Testis (tissue), 3 donors: ENCODE data around the gene FGGY. TPM values are rescaled to one million over a fixed set of nuclear protein-coding genes. Genes with fewer than 3 reads are reported as not detected.

Experiments
- DNase-seq: peaks from one replicate; pipeline ENCODE4 v3.0.0-alpha.2; 2019
- H3K27ac ChIP-seq, 2 donors: fragments of 200-600 bp; sonication (generic); one replicate each; pipeline ENCODE4 v1.5.1; 2019
- H3K27me3 ChIP-seq: fragments of 200-600 bp; sonication (generic); one replicate; pipeline ENCODE4 v1.5.1; 2019
- H3K36me3 ChIP-seq: fragments of 200-600 bp; sonication (generic); one replicate; pipeline ENCODE4 v1.5.1; 2017; ENCODE audit warnings: low read depth; ENCODE audit errors: missing control alignments
- H3K4me1 ChIP-seq: fragments of 200-600 bp; sonication (generic); one replicate; pipeline ENCODE4 v1.5.1; 2019
- H3K4me3 ChIP-seq, 2 donors: fragments of 200-600 bp; sonication (generic); one replicate each; pipeline ENCODE4 v1.5.1; 2017 to 2019
- H3K9me3 ChIP-seq: fragments of 200-600 bp; sonication (generic); one replicate; pipeline ENCODE4 v1.5.1; 2017
- CTCF ChIP-seq, 3 experiments: fragments of 450-650 bp in 2 of 3; fragments of 200-600 bp in 1 of 3; sonication (generic) in 1 of 3; IDR thresholded peaks; one replicate each; pipeline ENCODE4 v1.5.1; 2016 to 2019; ENCODE audit warnings: antibody characterized with exemption in 3 of 3, mild to moderate bottlenecking in 2 of 3, moderate library complexity in 1 of 3
- POLR2A ChIP-seq: fragments of 450-650 bp; IDR thresholded peaks from one replicate; pipeline ENCODE4 v1.6.1; 2017; ENCODE audit warnings: antibody characterized with exemption, mild to moderate bottlenecking, moderate library complexity
- WGBS, 2 donors: methylation state at CpG; one replicate each; pipeline ENCODE4 v1.1.5; 2018; 5-methylcytosine and 5-hydroxymethylcytosine counted together
- intact Hi-C: fragments of 100-400 bp; cut with DNase I; formaldehyde crosslinking; loops from one replicate; pipeline ENCODE4 v1.15.1; 2023; ENCODE audit warnings: low total_unique reads
- polyA plus RNA-seq: library from polyadenylated mRNA; stranded (reverse); fragments of 350-450 nt; fragmentation: Illumina TruSeq; extraction: RNeasy Lipid Tissue Mini Kit (QIAGEN cat#74804); gene quantifications from one replicate; pipeline ENCODE4 v1.2.3, GENCODE V29; 2014; ENCODE audit warnings: low read depth, low replicate concordance; ENCODE audit not compliant: insufficient read depth
- total RNA-seq, 2 donors: library from RNA; depleted of rRNA; stranded (reverse); fragments of >200 nt; gene quantifications; one replicate each; pipeline ENCODE4 v1.2.3, GENCODE V29; 2016

The FGGY gene
- total and polyA plus RNA-seq, 3 donors from 2014 or later, result 14.6 to 32.8 (median 32.3) TPM

GRCh38 chr1:59564192-59564891, 267.4 kb downstream of the FGGY start:
- H3K4me1 ChIP-seq, result no peaks in the 10 kb centered on the region
- no peaks in the 10 kb centered on the region for H3K9me3 ChIP-seq
- DNase-seq, result no peak
- 76 to 81% methylated on average over 6 of the region's 6 CpGs for WGBS, 2 donors
- TF ChIP-seq CTCF (IDR thresholded peaks at IDR 0.05) (no peak), POLR2A (no peak)
- H3K27me3 ChIP-seq, result no peaks in the 10 kb centered on the region
- no peaks in the 10 kb centered on the region for H3K36me3 ChIP-seq
- intact Hi-C loops, result no loop called here
- H3K4me3 ChIP-seq, result no peak overlapping the region
- no peak overlapping the region for H3K27ac ChIP-seq

- Histone ChIP-seq H3K4me1 (no peaks in the 10 kb centered on the region), H3K9me3 (no peaks in the 10 kb centered on the region), H3K36me3 (no peaks in the 10 kb centered on the region), H3K27me3 (no peaks in the 10 kb centered on the region), H3K27ac (no peak overlapping the region), H3K4me3 (no peak overlapping the region)
- intact Hi-C loops, result no loop called here
- DNase-seq, result no peak
- TF ChIP-seq CTCF (IDR thresholded peaks at IDR 0.05) (no peak), POLR2A (no peak)
- 74 to 76% methylated on average over 5 of the region's 5 CpGs for WGBS, 2 donors
Observed at GRCh38 chr1:59565611-59566410, 268.9 kb downstream of the FGGY start.

- Histone ChIP-seq H3K4me1 (no peaks in the 10 kb centered on the region), H3K27ac (no peak overlapping the region), H3K4me3 (no peak overlapping the region), H3K36me3 (no peaks in the 10 kb centered on the region), H3K27me3 (no peaks in the 10 kb centered on the region), H3K9me3 (no peaks in the 10 kb centered on the region)
- 82 to 86% methylated on average over 6 of the region's 6 CpGs for WGBS, 2 donors
- intact Hi-C loops, result no loop called here
- no peak for TF ChIP-seq POLR2A
- TF ChIP-seq CTCF (IDR thresholded peaks at IDR 0.05), result no peak
- no peak for DNase-seq
Observed at GRCh38 chr1:59568158-59568935, 271.5 kb downstream of the FGGY start.

GRCh38 chr1:59569198-59569597, 272.3 kb downstream of the FGGY start:
- Histone ChIP-seq H3K36me3 (no peaks in the 10 kb centered on the region), H3K27me3 (no peaks in the 10 kb centered on the region), H3K4me1 (no peaks in the 10 kb centered on the region), H3K27ac (no peak overlapping the region), H3K4me3 (no peak overlapping the region), H3K9me3 (no peaks in the 10 kb centered on the region)
- WGBS, 2 donors, result 94 to 96% methylated on average over 2 of the region's 2 CpGs
- intact Hi-C loops, result no loop called here
- DNase-seq, result no peak
- TF ChIP-seq CTCF (IDR thresholded peaks at IDR 0.05) (no peak), POLR2A (no peak)
